HFFc6 (cell line): Measurements from ENCODE around the gene NOX5. TPM values are rescaled to one million over a fixed set of nuclear protein-coding genes. Genes with fewer than 3 reads are reported as not detected.

Experiments used
- DNase-seq: peaks from one replicate; pipeline ENCODE4 v3.0.0-alpha.2; 2018
- H3K27ac Mint-ChIP-seq: 2 replicates; pipeline ENCODE4 v1.8.0; 2020; ENCODE audit warnings: mild to moderate bottlenecking, mixed read lengths
- H3K27me3 Mint-ChIP-seq: 2 replicates; pipeline ENCODE4 v1.8.0; 2021; ENCODE audit warnings: mild to moderate bottlenecking, moderate library complexity, mixed read lengths; ENCODE audit not compliant: insufficient read depth
- H3K36me3 Mint-ChIP-seq: 2 replicates; pipeline ENCODE4 v1.8.0; 2021; ENCODE audit warnings: low read depth, mixed read lengths
- H3K4me1 Mint-ChIP-seq: 2 replicates; pipeline ENCODE4 v1.8.0; 2020; ENCODE audit warnings: low read depth, mixed read lengths
- H3K4me3 Mint-ChIP-seq: 2 replicates; pipeline ENCODE4 v1.8.0; 2020; ENCODE audit warnings: mild to moderate bottlenecking, moderate library complexity, mixed read lengths
- H3K9me3 Mint-ChIP-seq: 2 replicates; pipeline ENCODE4 v1.8.0; 2020; ENCODE audit warnings: mild to moderate bottlenecking, mixed read lengths
- CTCF ChIP-seq: fragments of 200-600 bp; sonication (generic); IDR thresholded peaks from 2 replicates; pipeline ENCODE4 v1.5.0; 2021; ENCODE audit warnings: antibody characterized with exemption, mild to moderate bottlenecking
- total RNA-seq, 6 experiments: library from RNA; stranded (reverse); fragmentation: NEBNext Ultra II Directional; extraction: Animal tissue kit (Norgen Biotek cat#: 25700); gene quantifications; 2 replicates in 1 of 6; 3 replicates in 5 of 6; pipeline ENCODE4 v1.2.3, GENCODE V29; 2021

The NOX5 gene
- total RNA-seq, 6 experiments from 2014 or later, result 0.19 to 0.77 (median 0.64) TPM

DNA sequence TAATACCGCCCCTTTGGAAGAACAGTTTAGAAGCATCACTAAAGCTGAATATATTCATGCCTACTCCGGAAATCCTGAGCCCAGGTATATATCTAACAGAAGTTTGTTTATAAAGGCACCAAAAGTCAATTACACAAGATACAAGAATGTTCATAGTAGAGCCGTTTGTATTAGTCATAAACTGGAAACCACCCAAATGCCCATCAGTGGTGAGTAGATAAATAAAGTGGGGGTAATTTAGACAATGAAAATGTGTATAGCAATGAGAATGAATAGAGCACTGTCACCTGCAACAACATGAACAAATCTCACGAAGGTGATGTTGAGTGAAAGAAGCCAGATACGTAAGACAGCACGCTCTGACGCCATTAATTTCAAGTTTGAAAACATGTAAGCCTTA lies 77.7 kb downstream of the NOX5 start:
- H3K27ac Mint-ChIP-seq, result no peak overlapping the region
- no peak overlapping the region for H3K4me3 Mint-ChIP-seq
- peaks cover 28% of the 10 kb centered on the region for H3K4me1 Mint-ChIP-seq
- no peaks in the 10 kb centered on the region for H3K36me3 Mint-ChIP-seq
- no peak for TF ChIP-seq CTCF
- H3K9me3 Mint-ChIP-seq, result no peaks in the 10 kb centered on the region
- peak; percentile 47 for DNase-seq
- peaks cover 49% of the 10 kb centered on the region for H3K27me3 Mint-ChIP-seq

- Mint-ChIP-seq H3K36me3 (no peaks in the 10 kb centered on the region), H3K4me1 (peaks cover 28% of the 10 kb centered on the region), H3K27me3 (peaks cover 40% of the 10 kb centered on the region), H3K27ac (no peak overlapping the region), H3K9me3 (no peaks in the 10 kb centered on the region), H3K4me3 (no peak overlapping the region)
- no peak for TF ChIP-seq CTCF
- DNase-seq, result peak; percentile 28
Measured at GRCh38 chr15:69093127-69093526, 78.6 kb downstream of the NOX5 start.

- Mint-ChIP-seq H3K4me1 (peaks cover 28% of the 10 kb centered on the region), H3K36me3 (no peaks in the 10 kb centered on the region), H3K27ac (no peak overlapping the region), H3K4me3 (no peak overlapping the region), H3K9me3 (no peaks in the 10 kb centered on the region), H3K27me3 (peaks cover 35% of the 10 kb centered on the region)
- no peak for TF ChIP-seq CTCF
- DNase-seq, result no peak
Measured at GRCh38 chr15:69093614-69094013, 79.1 kb downstream of the NOX5 start.

DNA sequence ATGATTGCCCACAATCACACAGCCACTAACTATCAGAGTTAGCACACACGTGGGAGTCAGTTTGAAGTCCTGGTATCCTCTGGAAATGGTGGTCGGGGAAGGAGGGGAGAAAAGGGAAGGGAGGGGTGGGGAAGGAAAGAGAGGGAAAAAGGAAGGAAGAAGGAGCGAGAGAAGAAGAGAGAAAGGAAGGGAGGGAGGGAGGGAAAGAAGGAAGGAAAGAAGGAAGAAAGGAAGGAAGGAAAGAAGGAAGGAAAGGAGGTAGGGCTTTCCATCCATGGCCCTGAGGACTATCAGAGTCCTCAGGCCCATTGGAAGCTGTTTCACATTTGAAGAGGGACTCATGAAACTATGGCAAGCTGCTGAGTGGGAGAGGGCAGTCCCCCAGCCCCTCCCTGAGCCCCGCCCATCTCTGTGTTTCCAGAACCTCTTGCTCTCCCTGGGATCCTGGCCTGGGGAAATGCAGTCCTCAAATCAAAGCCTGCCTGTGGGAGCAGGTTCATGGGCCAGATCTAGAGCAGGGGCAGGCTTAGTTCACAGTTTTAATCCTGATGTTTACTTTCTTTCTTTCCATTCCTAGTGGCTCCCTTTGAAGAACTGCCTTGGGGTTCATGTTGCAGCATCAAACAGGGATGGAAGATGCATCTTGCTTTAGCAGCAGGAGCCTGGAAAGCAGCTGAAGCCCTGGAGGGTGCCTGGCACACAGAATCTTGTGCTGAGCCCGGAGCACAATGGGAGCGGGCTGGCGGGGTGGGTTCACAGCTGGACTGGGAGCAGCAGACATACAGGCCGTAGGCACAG lies 79.8 kb downstream of the NOX5 start:
- Mint-ChIP-seq H3K27me3 (peaks cover 31% of the 10 kb centered on the region), H3K9me3 (no peaks in the 10 kb centered on the region), H3K4me1 (peaks cover 28% of the 10 kb centered on the region), H3K36me3 (no peaks in the 10 kb centered on the region), H3K27ac (no peak overlapping the region), H3K4me3 (no peak overlapping the region)
- no peak for DNase-seq
- no peak for TF ChIP-seq CTCF

- no peak for DNase-seq
- no peak for TF ChIP-seq CTCF
- Mint-ChIP-seq H3K4me1 (peaks cover 25% of the 10 kb centered on the region), H3K9me3 (no peaks in the 10 kb centered on the region), H3K27ac (no peak overlapping the region), H3K4me3 (no peak overlapping the region), H3K36me3 (no peaks in the 10 kb centered on the region), H3K27me3 (peaks cover 25% of the 10 kb centered on the region)
Measured at GRCh38 chr15:69095274-69095673, 80.8 kb downstream of the NOX5 start.
